ENCODE data around the gene DENND2C.

The DENND2C gene

GRCh38 chr1:114660238-114660637, 9.6 kb downstream of the DENND2C start:
- no peak overlapping the region for H3K4me3 Mint-ChIP-seq
- no peaks in the 10 kb centered on the region for H3K4me1 Mint-ChIP-seq (ENCODE audit: low read depth)
- no peak for DNase-seq
- H3K9me3 Mint-ChIP-seq = no peaks in the 10 kb centered on the region
- H3K27ac Mint-ChIP-seq = no peak overlapping the region
- H3K27me3 Mint-ChIP-seq = peaks cover 5% of the 10 kb centered on the region
- no peaks in the 10 kb centered on the region for H3K36me3 Mint-ChIP-seq (ENCODE audit: low read depth)

GRCh38 chr1:114651893-114652292, 18.0 kb downstream of the DENND2C start:
- H3K27me3 Mint-ChIP-seq = no peaks in the 10 kb centered on the region
- H3K27ac Mint-ChIP-seq = no peak overlapping the region
- no peak for DNase-seq
- H3K4me3 Mint-ChIP-seq = no peak overlapping the region
- no peaks in the 10 kb centered on the region for H3K9me3 Mint-ChIP-seq
- H3K4me1 Mint-ChIP-seq (ENCODE audit: low read depth) = no peaks in the 10 kb centered on the region
- H3K36me3 Mint-ChIP-seq (ENCODE audit: low read depth) = no peaks in the 10 kb centered on the region

DNA sequence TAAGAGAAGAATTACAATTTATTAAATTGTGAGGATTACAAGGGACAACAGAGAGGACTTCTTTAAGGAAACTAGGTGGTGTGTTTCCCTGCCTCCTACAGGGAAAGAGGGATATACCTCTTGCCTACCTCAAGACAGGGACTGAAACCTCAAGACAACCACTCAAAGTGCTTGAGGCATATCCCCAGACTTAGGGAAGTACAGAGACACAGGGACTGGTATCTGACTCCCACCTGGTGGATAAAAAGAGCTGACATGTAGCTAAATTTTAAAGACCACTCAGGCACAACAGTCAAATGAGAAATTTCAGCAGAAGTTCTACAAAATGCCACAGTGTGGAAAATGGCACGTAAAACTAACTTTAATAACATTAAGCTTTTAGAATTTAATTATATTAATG, 21.3 kb downstream of the DENND2C start:
- Mint-ChIP-seq H3K27ac (no peak overlapping the region), H3K4me3 (no peak overlapping the region), H3K36me3 (ENCODE audit: low read depth) (no peaks in the 10 kb centered on the region), H3K9me3 (no peaks in the 10 kb centered on the region), H3K4me1 (ENCODE audit: low read depth) (no peaks in the 10 kb centered on the region), H3K27me3 (no peaks in the 10 kb centered on the region)
- no peak for DNase-seq

DNA sequence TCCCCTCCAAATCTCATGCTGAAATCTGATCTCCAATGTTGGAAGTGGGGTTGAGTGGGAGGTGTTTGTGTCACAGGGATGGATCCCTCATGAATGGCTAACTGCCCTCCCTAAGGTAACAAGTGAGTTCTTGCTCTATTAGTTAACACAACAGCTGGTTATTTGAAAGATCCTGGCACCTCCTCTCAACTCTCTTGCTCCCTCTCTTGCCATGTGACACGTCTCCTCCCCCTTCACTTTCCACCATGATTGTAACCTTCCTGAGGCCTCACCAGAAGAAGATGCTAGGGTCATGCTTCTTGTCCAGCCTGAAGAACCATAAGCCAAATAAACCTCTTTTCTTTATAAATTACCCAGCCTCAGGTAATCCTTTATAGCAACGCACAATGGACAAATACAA, 28.5 kb downstream of the DENND2C start:
- Mint-ChIP-seq H3K4me3 (no peak overlapping the region), H3K27me3 (peaks cover 3% of the 10 kb centered on the region), H3K9me3 (no peaks in the 10 kb centered on the region), H3K4me1 (ENCODE audit: low read depth) (no peaks in the 10 kb centered on the region), H3K27ac (no peak overlapping the region), H3K36me3 (ENCODE audit: low read depth) (no peaks in the 10 kb centered on the region)
- DNase-seq = no peak

DNA sequence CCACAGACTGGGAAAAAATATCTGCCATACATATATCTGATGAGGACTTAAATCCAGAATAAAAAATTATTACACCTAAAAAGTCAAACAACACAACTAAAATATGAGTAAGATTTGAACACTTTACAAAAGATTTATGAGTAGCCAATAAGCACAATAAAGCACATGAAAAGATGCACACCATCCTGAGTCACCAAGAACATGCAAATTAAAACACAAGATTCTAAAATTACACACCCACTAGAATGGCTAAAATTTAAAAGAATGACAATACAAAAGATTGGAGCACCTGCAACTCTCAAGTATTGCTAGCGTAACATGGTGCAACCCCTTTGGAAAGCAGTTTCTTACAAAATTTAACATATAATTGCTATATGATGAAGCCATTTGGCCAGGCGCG, 30.9 kb downstream of the DENND2C start:
- no peak overlapping the region for H3K27ac Mint-ChIP-seq
- H3K9me3 Mint-ChIP-seq = no peaks in the 10 kb centered on the region
- H3K4me3 Mint-ChIP-seq = no peak overlapping the region
- peaks cover 4% of the 10 kb centered on the region for H3K27me3 Mint-ChIP-seq
- no peaks in the 10 kb centered on the region for H3K4me1 Mint-ChIP-seq (ENCODE audit: low read depth)
- H3K36me3 Mint-ChIP-seq (ENCODE audit: low read depth) = no peaks in the 10 kb centered on the region
- DNase-seq = no peak

- H3K36me3 Mint-ChIP-seq (ENCODE audit: low read depth) = no peaks in the 10 kb centered on the region
- peaks cover 18% of the 10 kb centered on the region for H3K27me3 Mint-ChIP-seq
- H3K27ac Mint-ChIP-seq = no peak overlapping the region
These were observed 37.4 kb downstream of the DENND2C start for GRCh38 chr1:114632427-114632826.

DNA sequence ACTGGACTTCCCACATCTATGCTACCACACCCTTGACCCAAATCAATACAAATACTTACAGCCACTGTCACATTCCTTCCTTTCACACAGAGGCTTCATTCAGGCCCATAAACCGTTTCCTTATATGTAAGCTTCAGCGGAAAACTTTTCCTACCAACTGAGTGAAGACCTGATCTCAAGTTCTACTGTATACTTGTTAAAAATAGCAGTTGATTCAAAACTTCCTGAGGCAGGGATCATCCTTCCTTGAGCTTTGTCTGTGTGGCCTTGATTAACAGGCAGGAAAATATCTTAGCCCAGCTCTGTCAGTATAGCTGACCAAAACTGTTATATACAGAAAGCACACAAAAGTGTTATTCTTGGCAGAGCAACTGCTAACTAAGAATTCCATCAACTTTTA, 42.7 kb downstream of the DENND2C start:
- H3K27ac Mint-ChIP-seq = no peak overlapping the region
- H3K36me3 Mint-ChIP-seq (ENCODE audit: low read depth) = no peaks in the 10 kb centered on the region
- peaks cover 3% of the 10 kb centered on the region for H3K9me3 Mint-ChIP-seq
- no peak overlapping the region for H3K4me3 Mint-ChIP-seq
- no peak for DNase-seq
- peaks cover 18% of the 10 kb centered on the region for H3K27me3 Mint-ChIP-seq
- H3K4me1 Mint-ChIP-seq (ENCODE audit: low read depth) = no peaks in the 10 kb centered on the region

More at GRCh38 chr1:114632427-114632826, 37.4 kb downstream of the DENND2C start:
- no peak overlapping the region for H3K4me3 Mint-ChIP-seq
- H3K9me3 Mint-ChIP-seq = peaks cover 4% of the 10 kb centered on the region
- no peaks in the 10 kb centered on the region for H3K4me1 Mint-ChIP-seq (ENCODE audit: low read depth)
- no peak for DNase-seq

DNA sequence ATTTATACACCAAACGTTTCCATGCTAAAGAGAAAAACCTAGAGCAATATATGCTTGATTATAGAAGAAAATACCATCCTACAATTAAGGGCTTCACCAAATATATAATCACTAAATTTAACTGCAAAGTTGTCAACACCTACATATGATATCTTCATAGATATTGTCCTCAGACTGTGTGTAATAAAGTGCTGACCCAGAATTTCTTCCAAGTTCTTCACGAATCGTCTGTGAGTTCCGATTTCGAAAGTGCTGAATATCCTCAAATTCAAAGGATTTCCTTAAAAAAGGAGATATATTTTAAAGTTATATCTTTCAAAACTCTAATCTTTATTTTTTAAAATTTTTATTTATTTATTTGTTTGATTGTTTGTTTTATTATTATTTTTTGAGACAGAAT, 46.5 kb downstream of the DENND2C start:
- Mint-ChIP-seq H3K9me3 (no peaks in the 10 kb centered on the region), H3K27me3 (peaks cover 3% of the 10 kb centered on the region), H3K36me3 (ENCODE audit: low read depth) (no peaks in the 10 kb centered on the region), H3K4me1 (ENCODE audit: low read depth) (no peaks in the 10 kb centered on the region), H3K4me3 (no peak overlapping the region), H3K27ac (no peak overlapping the region)
- DNase-seq = no peak

DNA sequence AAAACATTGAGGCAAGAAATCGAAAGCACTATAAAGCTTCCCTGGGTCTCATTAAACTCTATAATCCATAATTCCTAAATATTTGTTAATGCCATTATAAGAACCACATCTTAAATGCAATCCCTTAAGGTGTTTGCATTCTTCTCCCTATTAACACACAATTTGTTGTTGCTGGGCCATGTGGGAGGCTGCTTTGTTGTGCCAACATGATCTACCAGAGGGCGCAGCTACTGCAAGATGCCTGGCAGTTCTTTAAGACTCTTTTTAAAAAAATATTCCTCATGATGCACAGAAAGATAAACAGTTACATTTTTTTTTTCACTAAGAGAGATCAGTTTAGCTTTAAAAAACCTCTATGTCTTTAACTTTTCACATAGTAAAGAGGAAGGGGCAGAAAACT, 49.4 kb downstream of the DENND2C start:
- Mint-ChIP-seq H3K27ac (no peak overlapping the region), H3K4me3 (no peak overlapping the region), H3K27me3 (no peaks in the 10 kb centered on the region), H3K4me1 (ENCODE audit: low read depth) (no peaks in the 10 kb centered on the region), H3K9me3 (no peaks in the 10 kb centered on the region), H3K36me3 (ENCODE audit: low read depth) (no peaks in the 10 kb centered on the region)
- DNase-seq = no peak

- Mint-ChIP-seq H3K27ac (no peak overlapping the region), H3K9me3 (no peaks in the 10 kb centered on the region), H3K4me3 (no peak overlapping the region), H3K36me3 (ENCODE audit: low read depth) (no peaks in the 10 kb centered on the region), H3K4me1 (ENCODE audit: low read depth) (no peaks in the 10 kb centered on the region), H3K27me3 (no peaks in the 10 kb centered on the region)
- DNase-seq = no peak
These were observed 51.2 kb downstream of the DENND2C start for GRCh38 chr1:114618606-114619005.

DNA sequence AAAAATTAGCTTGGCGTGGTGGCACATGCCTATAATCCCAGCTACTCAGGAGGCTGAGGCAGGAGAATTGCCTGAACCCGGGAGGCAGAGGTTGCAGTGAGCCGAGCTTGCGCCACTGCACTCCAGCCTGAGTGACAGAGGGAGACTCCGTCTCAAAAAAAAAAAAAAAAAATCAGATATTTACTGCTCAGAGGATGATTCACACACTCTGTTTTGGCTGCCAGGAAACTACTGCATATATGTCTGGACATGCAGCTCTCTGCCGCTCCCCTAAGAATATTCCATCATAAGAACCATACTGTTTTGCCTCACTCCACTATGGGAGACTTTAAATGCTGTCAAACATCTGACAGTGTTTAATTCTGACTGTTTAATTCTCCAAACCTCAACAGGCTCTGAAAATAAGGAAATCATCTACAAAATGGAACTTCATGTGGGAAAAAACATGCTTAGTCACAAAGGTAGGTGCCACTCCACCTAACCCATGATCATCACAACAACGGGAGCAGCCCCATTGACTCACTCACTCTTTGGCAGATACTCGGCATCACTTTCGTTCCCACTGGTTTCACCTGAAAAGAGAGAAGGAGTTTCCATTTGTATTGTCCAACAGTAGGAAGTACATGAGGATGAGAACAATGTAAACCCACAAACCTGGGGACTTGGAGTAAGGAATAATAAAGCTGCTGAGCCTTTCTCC, 59.2 kb downstream of the DENND2C start:
- no peaks in the 10 kb centered on the region for H3K36me3 Mint-ChIP-seq (ENCODE audit: low read depth)
- H3K4me3 Mint-ChIP-seq = no peak overlapping the region
- no peak overlapping the region for H3K27ac Mint-ChIP-seq
- no peaks in the 10 kb centered on the region for H3K9me3 Mint-ChIP-seq
- DNase-seq = no peak
- no peaks in the 10 kb centered on the region for H3K4me1 Mint-ChIP-seq (ENCODE audit: low read depth)
- H3K27me3 Mint-ChIP-seq = peaks cover 3% of the 10 kb centered on the region

DNA sequence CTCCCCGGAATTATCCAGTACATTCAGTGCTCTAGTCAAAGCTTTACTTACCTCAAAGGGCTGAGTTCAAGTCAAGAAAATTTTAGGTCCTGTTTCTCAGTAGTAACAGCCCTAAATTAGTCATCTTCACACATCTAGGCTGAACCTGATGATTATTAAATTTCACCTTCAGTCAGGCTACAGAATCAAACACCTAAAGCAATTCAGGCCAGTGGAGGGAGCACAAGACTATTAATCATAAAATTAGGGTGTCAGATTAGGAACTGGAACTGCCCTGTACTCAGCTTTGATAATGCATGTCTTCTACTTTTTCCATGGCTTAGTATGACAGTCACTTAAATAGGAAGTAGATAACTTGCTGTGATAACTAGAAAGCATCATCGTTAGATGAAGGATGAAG, 60.0 kb downstream of the DENND2C start:
- Mint-ChIP-seq H3K4me1 (ENCODE audit: low read depth) (no peaks in the 10 kb centered on the region), H3K27ac (no peak overlapping the region), H3K27me3 (peaks cover 3% of the 10 kb centered on the region), H3K9me3 (no peaks in the 10 kb centered on the region), H3K36me3 (ENCODE audit: low read depth) (no peaks in the 10 kb centered on the region), H3K4me3 (no peak overlapping the region)
- no peak for DNase-seq

DNA sequence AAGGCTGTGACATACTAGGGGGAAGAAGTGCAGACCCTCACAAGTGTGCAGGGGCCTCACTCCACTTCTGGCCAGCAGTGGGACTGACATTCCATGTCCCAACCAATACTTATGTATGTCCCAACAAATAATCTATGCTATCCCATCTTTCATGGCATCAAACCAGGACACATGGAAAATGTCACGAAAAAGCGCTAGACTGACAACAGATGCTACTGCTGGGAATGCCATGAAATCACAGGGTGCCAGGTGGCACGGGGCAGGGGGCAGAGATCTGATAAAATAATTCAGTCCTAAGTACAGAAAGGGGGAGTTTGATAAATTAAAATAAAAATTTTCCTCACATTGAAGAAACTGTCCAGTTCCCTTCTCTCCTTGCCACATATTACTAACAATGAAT, 60.8 kb downstream of the DENND2C start:
- Mint-ChIP-seq H3K36me3 (ENCODE audit: low read depth) (no peaks in the 10 kb centered on the region), H3K9me3 (no peaks in the 10 kb centered on the region), H3K4me3 (no peak overlapping the region), H3K27ac (no peak overlapping the region), H3K27me3 (peaks cover 3% of the 10 kb centered on the region), H3K4me1 (ENCODE audit: low read depth) (no peaks in the 10 kb centered on the region)
- no peak for DNase-seq

- Mint-ChIP-seq H3K27ac (no peak overlapping the region), H3K36me3 (ENCODE audit: low read depth) (no peaks in the 10 kb centered on the region), H3K9me3 (no peaks in the 10 kb centered on the region), H3K4me3 (no peak overlapping the region), H3K27me3 (peaks cover 3% of the 10 kb centered on the region), H3K4me1 (ENCODE audit: low read depth) (no peaks in the 10 kb centered on the region)
- no peak for DNase-seq
These were observed 62.6 kb downstream of the DENND2C start for GRCh38 chr1:114607223-114607622.

DNA sequence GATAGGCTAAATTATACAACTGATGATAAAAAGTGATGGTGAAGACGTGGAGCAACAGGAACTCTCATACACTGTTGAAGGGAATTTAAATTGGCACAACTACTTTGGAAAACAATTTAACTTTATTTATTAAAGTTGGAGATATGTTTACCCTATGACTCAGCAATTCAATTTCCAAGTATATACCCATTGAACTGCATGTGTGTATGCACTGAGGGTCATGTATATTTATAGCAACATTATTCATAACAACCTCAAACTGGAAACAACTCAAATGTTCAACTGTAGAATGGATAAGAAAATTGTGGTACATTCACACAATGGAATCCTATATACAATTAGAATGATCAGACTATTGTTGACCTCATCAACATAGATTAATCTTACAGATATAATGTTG, 71.9 kb downstream of the DENND2C start:
- Mint-ChIP-seq H3K27me3 (peaks cover 5% of the 10 kb centered on the region), H3K4me1 (ENCODE audit: low read depth) (no peaks in the 10 kb centered on the region), H3K9me3 (no peaks in the 10 kb centered on the region), H3K27ac (no peak overlapping the region), H3K4me3 (no peak overlapping the region), H3K36me3 (ENCODE audit: low read depth) (no peaks in the 10 kb centered on the region)
- no peak for DNase-seq

DNA sequence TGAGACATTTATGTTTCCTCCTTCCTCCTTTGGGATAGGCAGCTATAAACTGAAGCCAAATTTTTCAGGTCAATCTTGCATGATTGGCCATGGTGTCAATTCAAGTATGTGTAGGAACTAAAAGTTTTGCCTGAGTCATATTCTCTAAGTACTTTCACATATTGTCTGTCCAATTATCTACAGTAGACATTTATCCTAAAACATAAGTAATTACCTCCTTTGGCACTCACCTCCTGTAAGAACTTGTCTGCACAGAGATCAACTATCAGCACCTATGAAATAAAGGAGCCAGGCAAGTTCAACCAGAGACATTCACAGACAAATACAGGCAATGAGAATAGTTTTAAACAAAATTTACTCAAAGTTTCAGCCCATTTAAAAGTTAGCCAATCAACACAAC, 74.2 kb downstream of the DENND2C start:
- no peak overlapping the region for H3K27ac Mint-ChIP-seq
- no peak overlapping the region for H3K4me3 Mint-ChIP-seq
- DNase-seq = no peak
- H3K36me3 Mint-ChIP-seq (ENCODE audit: low read depth) = no peaks in the 10 kb centered on the region
- no peaks in the 10 kb centered on the region for H3K9me3 Mint-ChIP-seq
- H3K27me3 Mint-ChIP-seq = peaks cover 10% of the 10 kb centered on the region
- H3K4me1 Mint-ChIP-seq (ENCODE audit: low read depth) = no peaks in the 10 kb centered on the region

Measured in activated T-cell treated with anti-CD3 and anti-CD28 coated beads, Interleukin-2, amount 50 U/mL, for 24 hours (primary cell).